Astrocyte (in vitro differentiated cells and primary cell): ENCODE measurements around the gene BPIFA2. TPM values are rescaled to one million over a fixed set of nuclear protein-coding genes. Genes with fewer than 3 reads are reported as not detected.

Experiments
- DNase-seq: peaks from one replicate; pipeline ENCODE4 v3.0.0-alpha.2; 2010; ENCODE audit warnings: low read depth
- FAIRE-seq: peaks from 2 replicates; lab custom pipeline; 2011; peaks lifted over from hg19 to GRCh38; lab: Jason Lieb, UNC
- H2AFZ ChIP-seq: 2 replicates; pipeline ENCODE4 v1.6.0; 2012; ENCODE audit warnings: low read depth, low read length, inconsistent platforms
- H3K27ac ChIP-seq: 2 replicates; pipeline ENCODE4 v1.5.1; 2011; ENCODE audit warnings: low read depth, low read length, inconsistent platforms
- H3K27me3 ChIP-seq: 2 replicates; pipeline ENCODE4 v1.6.0; 2011; ENCODE audit warnings: low read length, inconsistent platforms; ENCODE audit not compliant: insufficient read depth
- H3K36me3 ChIP-seq: 2 replicates; pipeline ENCODE4 v1.5.1; 2011; ENCODE audit warnings: low read length, inconsistent platforms; ENCODE audit not compliant: insufficient read depth
- H3K4me1 ChIP-seq: 2 replicates; pipeline ENCODE4 v1.5.1; 2011; ENCODE audit warnings: low read length, inconsistent platforms; ENCODE audit not compliant: insufficient read depth
- H3K4me2 ChIP-seq: 2 replicates; pipeline ENCODE4 v1.6.0; 2012; ENCODE audit warnings: low read length, inconsistent platforms
- H3K4me3 ChIP-seq: 2 replicates; pipeline ENCODE4 v1.5.1; 2011; ENCODE audit warnings: low read depth, mild to moderate bottlenecking, low read length, inconsistent platforms; ENCODE audit not compliant: insufficient read depth
- H3K79me2 ChIP-seq: 2 replicates; pipeline ENCODE4 v1.6.0; 2012; ENCODE audit warnings: mild to moderate bottlenecking, low read length, inconsistent platforms; ENCODE audit not compliant: insufficient read depth
- H3K9ac ChIP-seq: 2 replicates; pipeline ENCODE4 v1.6.0; 2012; ENCODE audit warnings: mild to moderate bottlenecking, low read length, inconsistent platforms
- H3K9me3 ChIP-seq: 2 replicates; pipeline ENCODE4 v1.5.1; 2012; ENCODE audit warnings: low read depth, mild to moderate bottlenecking, low read length, inconsistent platforms; ENCODE audit not compliant: insufficient read depth
- H4K20me1 ChIP-seq: 2 replicates; pipeline ENCODE4 v1.6.0; 2012; ENCODE audit warnings: low read length, inconsistent platforms; ENCODE audit not compliant: insufficient read depth
- H3K27ac Mint-ChIP-seq: one replicate; pipeline ENCODE4 v1.8.0; 2021; ENCODE audit warnings: mild to moderate bottlenecking, mixed read lengths; ENCODE audit not compliant: unreplicated experiment
- H3K27me3 Mint-ChIP-seq: one replicate; pipeline ENCODE4 v1.8.0; 2021; ENCODE audit warnings: low read depth, mixed read lengths; ENCODE audit not compliant: unreplicated experiment
- H3K36me3 Mint-ChIP-seq: one replicate; pipeline ENCODE4 v1.8.0; 2021; ENCODE audit warnings: low read depth, mixed read lengths; ENCODE audit not compliant: unreplicated experiment
- H3K4me1 Mint-ChIP-seq: one replicate; pipeline ENCODE4 v1.8.0; 2021; ENCODE audit warnings: low read depth, mixed read lengths; ENCODE audit not compliant: unreplicated experiment
- H3K4me3 Mint-ChIP-seq: one replicate; pipeline ENCODE4 v1.8.0; 2021; ENCODE audit warnings: mild to moderate bottlenecking, moderate library complexity, mixed read lengths; ENCODE audit not compliant: unreplicated experiment
- H3K9me3 Mint-ChIP-seq: one replicate; pipeline ENCODE4 v1.8.0; 2021; ENCODE audit warnings: mild to moderate bottlenecking, mixed read lengths; ENCODE audit not compliant: unreplicated experiment
- EZH2 ChIP-seq: IDR thresholded peaks from 2 replicates; pipeline ENCODE4 v1.6.1; 2012; ENCODE audit warnings: mild to moderate bottlenecking, low read length, inconsistent platforms; ENCODE audit not compliant: insufficient read depth
- total RNA-seq: library from RNA; stranded (reverse); gene quantifications from 2 replicates; pipeline ENCODE4 v1.2.1, GENCODE V29; 2021
- TF ChIP-seq, protein P1 (sequence below): IDR thresholded peaks from 2 replicates; pipeline ENCODE4 v1.5.1; 2011; ENCODE audit warnings: low read depth, mild to moderate bottlenecking, inconsistent platforms, low read length, moderate library complexity; ENCODE audit not compliant: insufficient read depth

Gene BPIFA2
- total RNA-seq, 1 donor from 2014 or later, result not detected

DNA sequence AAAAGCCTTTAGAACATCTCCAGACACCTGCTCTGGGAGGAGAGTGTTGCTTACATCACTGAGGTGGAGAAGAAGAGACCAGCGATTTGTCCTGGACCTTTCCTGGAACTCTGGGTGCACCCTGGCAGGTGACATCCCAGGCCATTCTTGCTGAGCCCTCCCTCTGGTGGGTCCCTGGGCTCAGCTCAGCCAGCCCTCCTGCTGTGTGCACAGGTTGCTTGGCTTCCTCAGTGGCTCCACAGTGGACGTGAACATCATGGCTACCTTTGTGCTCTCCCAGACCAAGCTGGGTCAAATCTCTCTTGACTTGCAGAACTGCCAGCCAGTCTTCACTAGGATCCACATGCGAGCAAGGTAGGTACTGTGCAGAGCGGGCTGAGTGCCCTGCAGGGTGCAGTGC is 19.9 kb upstream of the BPIFA2 start:
- Histone ChIP-seq H3K36me3 (no peaks in the 10 kb centered on the region), H3K79me2 (no peaks in the 10 kb centered on the region), H3K9ac (no peak overlapping the region), H4K20me1 (no peaks in the 10 kb centered on the region), H3K4me1 (no peaks in the 10 kb centered on the region), H2AFZ (no peak overlapping the region), H3K9me3 (no peaks in the 10 kb centered on the region), H3K27me3 (no peaks in the 10 kb centered on the region), H3K4me2 (no peak overlapping the region), H3K27ac (no peak overlapping the region), H3K4me3 (no peak overlapping the region)
- peaks cover 37% of the 10 kb centered on the region for H3K27me3 Mint-ChIP-seq
- FAIRE-seq, result no peak
- peaks cover 6% of the 10 kb centered on the region for H3K9me3 Mint-ChIP-seq
- H3K36me3 Mint-ChIP-seq, result no peaks in the 10 kb centered on the region
- DNase-seq, result no peak
- no peak overlapping the region for H3K4me3 Mint-ChIP-seq
- H3K27ac Mint-ChIP-seq, result no peak overlapping the region
- TF ChIP-seq, protein P1, sequence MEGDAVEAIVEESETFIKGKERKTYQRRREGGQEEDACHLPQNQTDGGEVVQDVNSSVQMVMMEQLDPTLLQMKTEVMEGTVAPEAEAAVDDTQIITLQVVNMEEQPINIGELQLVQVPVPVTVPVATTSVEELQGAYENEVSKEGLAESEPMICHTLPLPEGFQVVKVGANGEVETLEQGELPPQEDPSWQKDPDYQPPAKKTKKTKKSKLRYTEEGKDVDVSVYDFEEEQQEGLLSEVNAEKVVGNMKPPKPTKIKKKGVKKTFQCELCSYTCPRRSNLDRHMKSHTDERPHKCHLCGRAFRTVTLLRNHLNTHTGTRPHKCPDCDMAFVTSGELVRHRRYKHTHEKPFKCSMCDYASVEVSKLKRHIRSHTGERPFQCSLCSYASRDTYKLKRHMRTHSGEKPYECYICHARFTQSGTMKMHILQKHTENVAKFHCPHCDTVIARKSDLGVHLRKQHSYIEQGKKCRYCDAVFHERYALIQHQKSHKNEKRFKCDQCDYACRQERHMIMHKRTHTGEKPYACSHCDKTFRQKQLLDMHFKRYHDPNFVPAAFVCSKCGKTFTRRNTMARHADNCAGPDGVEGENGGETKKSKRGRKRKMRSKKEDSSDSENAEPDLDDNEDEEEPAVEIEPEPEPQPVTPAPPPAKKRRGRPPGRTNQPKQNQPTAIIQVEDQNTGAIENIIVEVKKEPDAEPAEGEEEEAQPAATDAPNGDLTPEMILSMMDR, result no peak
- TF ChIP-seq EZH2, result no peak
- H3K4me1 Mint-ChIP-seq, result no peaks in the 10 kb centered on the region

DNA sequence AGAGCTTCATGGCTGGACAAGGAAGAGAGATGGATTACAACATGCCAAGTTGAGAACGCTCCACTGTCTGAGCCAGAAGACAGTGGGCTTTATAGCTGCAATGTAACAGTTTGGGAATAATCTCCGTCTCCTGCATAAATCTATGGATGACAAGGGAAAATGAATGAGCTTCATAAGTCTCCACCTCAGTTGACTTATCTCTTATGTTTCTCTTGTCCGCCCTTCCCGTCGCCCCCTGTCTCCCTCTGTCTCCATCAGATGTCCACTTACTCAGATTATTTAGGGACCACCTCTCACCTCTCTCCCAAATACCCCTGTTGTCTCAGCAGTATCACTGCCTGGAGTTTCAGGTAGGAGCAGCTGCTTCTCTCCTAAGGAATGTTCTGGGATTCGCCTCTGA is 13.7 kb upstream of the BPIFA2 start:
- H3K4me3 Mint-ChIP-seq, result no peak overlapping the region
- Histone ChIP-seq H3K4me3 (no peak overlapping the region), H3K79me2 (no peaks in the 10 kb centered on the region), H3K27me3 (no peaks in the 10 kb centered on the region), H3K9ac (no peak overlapping the region), H2AFZ (no peak overlapping the region), H3K4me2 (no peak overlapping the region), H3K9me3 (no peaks in the 10 kb centered on the region), H4K20me1 (no peaks in the 10 kb centered on the region), H3K27ac (no peak overlapping the region), H3K4me1 (no peaks in the 10 kb centered on the region), H3K36me3 (no peaks in the 10 kb centered on the region)
- no peaks in the 10 kb centered on the region for H3K4me1 Mint-ChIP-seq
- H3K9me3 Mint-ChIP-seq, result peaks cover 4% of the 10 kb centered on the region
- no peak overlapping the region for H3K27ac Mint-ChIP-seq
- H3K27me3 Mint-ChIP-seq, result peaks cover 68% of the 10 kb centered on the region
- H3K36me3 Mint-ChIP-seq, result no peaks in the 10 kb centered on the region
- no peak for FAIRE-seq
- DNase-seq, result no peak
- TF ChIP-seq, protein P1, result no peak
- TF ChIP-seq EZH2, result no peak

DNA sequence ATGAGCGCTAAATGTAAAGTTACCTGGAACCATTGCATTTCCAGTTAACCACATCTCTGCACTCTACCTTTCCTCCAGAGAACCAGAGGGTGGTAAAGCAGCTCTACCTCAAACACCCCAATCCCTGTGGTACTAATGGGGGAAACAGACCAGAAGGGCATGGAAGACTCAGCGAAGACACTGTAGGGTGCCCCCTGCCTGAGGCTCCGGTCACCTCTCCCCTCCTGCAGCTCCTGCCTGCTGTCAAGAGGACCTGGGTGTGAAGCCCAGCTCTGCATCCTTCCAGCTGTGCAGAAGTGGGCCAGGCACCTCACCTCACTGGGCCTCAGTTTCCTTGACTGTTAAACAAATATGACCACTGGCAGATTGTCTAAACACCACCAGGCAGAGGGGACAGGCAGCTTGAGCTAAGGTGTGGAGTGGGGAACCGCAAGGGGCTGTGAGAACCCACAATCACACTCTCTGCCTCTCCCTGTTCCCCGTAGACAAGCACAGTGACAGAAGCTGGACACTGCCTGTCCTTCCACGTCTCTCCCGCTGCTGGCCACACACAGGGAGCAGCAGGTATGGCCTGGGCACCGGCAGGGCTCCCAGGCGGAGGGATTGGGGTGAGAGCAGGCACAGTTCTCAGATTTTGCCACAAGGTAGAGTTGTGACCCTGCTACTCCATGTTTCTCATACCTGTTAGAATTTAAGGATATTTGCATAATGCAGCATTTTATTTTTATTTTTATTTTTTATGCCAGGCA is 9.1 kb upstream of the BPIFA2 start:
- DNase-seq (no peak), FAIRE-seq (no peak)
- H3K36me3 Mint-ChIP-seq, result no peaks in the 10 kb centered on the region
- Histone ChIP-seq H3K27ac (no peak overlapping the region), H3K4me1 (no peaks in the 10 kb centered on the region), H3K27me3 (no peaks in the 10 kb centered on the region), H4K20me1 (no peaks in the 10 kb centered on the region), H3K9ac (no peak overlapping the region), H3K4me2 (no peak overlapping the region), H3K4me3 (no peak overlapping the region), H3K79me2 (no peaks in the 10 kb centered on the region), H3K36me3 (no peaks in the 10 kb centered on the region), H2AFZ (no peak overlapping the region), H3K9me3 (no peaks in the 10 kb centered on the region)
- TF ChIP-seq, protein P1, result no peak
- no peak for TF ChIP-seq EZH2
- H3K27ac Mint-ChIP-seq, result no peak overlapping the region
- peaks cover 3% of the 10 kb centered on the region for H3K9me3 Mint-ChIP-seq
- H3K27me3 Mint-ChIP-seq, result peaks cover 65% of the 10 kb centered on the region
- no peak overlapping the region for H3K4me3 Mint-ChIP-seq
- no peaks in the 10 kb centered on the region for H3K4me1 Mint-ChIP-seq
